H9 (cell line): Measurements from ENCODE around the gene BSG. TPM values are rescaled to one million over a fixed set of nuclear protein-coding genes. Genes with fewer than 3 reads are reported as not detected.

ENCODE experiments used
- DNase-seq: peaks from one replicate; pipeline ENCODE4 v3.0.0-alpha.2; 2017
- H2AFZ ChIP-seq: one replicate; pipeline ENCODE4 v1.6.1; 2013; ENCODE audit warnings: mild to moderate bottlenecking, low read length, control low read depth, moderate library complexity
- H2AK5ac ChIP-seq: 2 replicates; pipeline ENCODE4 v1.6.1; 2013; ENCODE audit warnings: low read length, control low read depth, mixed read lengths; ENCODE audit not compliant: insufficient read length
- H2BK120ac ChIP-seq: one replicate; pipeline ENCODE4 v1.6.1; 2013; ENCODE audit warnings: low read depth, mild to moderate bottlenecking, low read length, control low read depth, inconsistent platforms; ENCODE audit not compliant: poor library complexity, severe bottlenecking
- H2BK12ac ChIP-seq: 2 replicates; pipeline ENCODE4 v1.6.1; 2013; ENCODE audit warnings: low read length, control low read depth, mixed read lengths, low read depth; ENCODE audit not compliant: insufficient read length
- H2BK15ac ChIP-seq: 2 replicates; pipeline ENCODE4 v1.6.1; 2013; ENCODE audit warnings: low read depth, low read length, control low read depth
- H2BK20ac ChIP-seq: one replicate; pipeline ENCODE4 v1.6.1; 2013; ENCODE audit warnings: low read depth, mild to moderate bottlenecking, low read length, control low read depth, inconsistent platforms; ENCODE audit not compliant: poor library complexity, severe bottlenecking
- H2BK5ac ChIP-seq: 2 replicates; pipeline ENCODE4 v1.6.1; 2013; ENCODE audit warnings: low read length, control low read depth, mixed read lengths; ENCODE audit not compliant: insufficient read length
- H3K14ac ChIP-seq: 2 replicates; pipeline ENCODE4 v1.6.1; 2013; ENCODE audit warnings: low read length, control low read depth; ENCODE audit not compliant: insufficient read depth
- H3K18ac ChIP-seq: 2 replicates; pipeline ENCODE4 v1.6.1; 2013; ENCODE audit warnings: low read depth, mild to moderate bottlenecking, mixed read lengths, low read length, control low read depth; ENCODE audit not compliant: insufficient read length
- H3K23ac ChIP-seq: 2 replicates; pipeline ENCODE4 v1.6.1; 2013; ENCODE audit warnings: low read length, control low read depth, mixed read lengths, low read depth; ENCODE audit not compliant: insufficient read length
- H3K23me2 ChIP-seq: 2 replicates; pipeline ENCODE4 v1.6.1; 2013; ENCODE audit warnings: low read depth, mild to moderate bottlenecking, mixed read lengths, low read length, control low read depth; ENCODE audit not compliant: insufficient read length, poor library complexity, severe bottlenecking
- H3K27ac ChIP-seq: 2 replicates; pipeline ENCODE4 v1.5.1; 2013; ENCODE audit warnings: low read length, control low read depth, mixed read lengths, low read depth; ENCODE audit not compliant: insufficient read length
- H3K27me3 ChIP-seq: 2 replicates; pipeline ENCODE4 v1.6.1; 2013; ENCODE audit warnings: low read length, control low read depth, inconsistent platforms; ENCODE audit not compliant: insufficient read depth
- H3K4ac ChIP-seq: 2 replicates; pipeline ENCODE4 v1.6.1; 2013; ENCODE audit warnings: low read depth, mild to moderate bottlenecking, control low read depth, inconsistent platforms, low read length, moderate library complexity
- H3K4me1 ChIP-seq: 2 replicates; pipeline ENCODE4 v1.6.1; 2013; ENCODE audit warnings: low read length, control low read depth, inconsistent platforms; ENCODE audit not compliant: insufficient read depth
- H3K4me2 ChIP-seq: 2 replicates; pipeline ENCODE4 v1.6.1; 2013; ENCODE audit warnings: low read length, control low read depth, mixed read lengths; ENCODE audit not compliant: insufficient read length, insufficient read depth
- H3K56ac ChIP-seq: 2 replicates; pipeline ENCODE4 v1.6.1; 2013; ENCODE audit warnings: low read depth, mild to moderate bottlenecking, mixed read lengths, low read length, control low read depth; ENCODE audit not compliant: insufficient read length
- H3K79me1 ChIP-seq: 2 replicates; pipeline ENCODE4 v1.6.1; 2013; ENCODE audit warnings: low read depth, mild to moderate bottlenecking, moderate library complexity, low read length, control low read depth, inconsistent platforms; ENCODE audit not compliant: insufficient read depth, poor library complexity, severe bottlenecking
- H3K79me2 ChIP-seq: 2 replicates; pipeline ENCODE4 v1.6.1; 2013; ENCODE audit warnings: low read length, control low read depth, inconsistent platforms; ENCODE audit not compliant: insufficient read depth
- H3K9ac ChIP-seq: 2 replicates; pipeline ENCODE4 v1.6.1; 2013; ENCODE audit warnings: low read length, control low read depth, mixed read lengths; ENCODE audit not compliant: insufficient read length; ENCODE audit errors: extremely low read depth
- H3K9me3 ChIP-seq: one replicate; pipeline ENCODE4 v1.6.1; 2013; ENCODE audit warnings: low read depth, low read length, inconsistent platforms; ENCODE audit not compliant: control insufficient read depth
- H3T11ph ChIP-seq: one replicate; pipeline ENCODE4 v1.6.1; 2013; ENCODE audit warnings: mild to moderate bottlenecking, low read length, control low read depth, inconsistent platforms
- H4K20me1 ChIP-seq: one replicate; pipeline ENCODE4 v1.6.1; 2013; ENCODE audit not compliant: control insufficient read depth, insufficient read length, insufficient read depth
- H4K5ac ChIP-seq: 2 replicates; pipeline ENCODE4 v1.6.1; 2013; ENCODE audit warnings: low read depth, mild to moderate bottlenecking, mixed read lengths, low read length, control low read depth; ENCODE audit not compliant: insufficient read length
- H4K8ac ChIP-seq: replicated peaks from 2 replicates; pipeline ENCODE4 v1.6.1; 2013; ENCODE audit warnings: low read length, control low read depth, mixed read lengths, low read depth; ENCODE audit not compliant: insufficient read length
- H4K91ac ChIP-seq: 2 replicates; pipeline ENCODE4 v1.6.1; 2013; ENCODE audit warnings: low read depth, mild to moderate bottlenecking, moderate library complexity, mixed read lengths, low read length, control low read depth; ENCODE audit not compliant: insufficient read length
- H3K27ac Mint-ChIP-seq, 3 experiments: 2 replicates in 2 of 3; 3 replicates in 1 of 3; pipeline ENCODE4 v1.8.0; 2020 to 2021; ENCODE audit warnings: mixed read lengths in 3 of 3, mild to moderate bottlenecking in 1 of 3, moderate library complexity in 1 of 3
- H3K27me3 Mint-ChIP-seq: 2 replicates; pipeline ENCODE4 v1.8.0; 2021; ENCODE audit warnings: low read depth, mild to moderate bottlenecking, moderate library complexity, mixed read lengths
- H3K36me3 Mint-ChIP-seq, 3 experiments: 2 replicates in 2 of 3; 3 replicates in 1 of 3; pipeline ENCODE4 v1.8.0; 2020 to 2021; ENCODE audit warnings: low read depth in 3 of 3, mixed read lengths in 3 of 3; ENCODE audit not compliant: insufficient read depth in 1 of 3
- H3K4me1 Mint-ChIP-seq, 2 experiments: 2 replicates each; pipeline ENCODE4 v1.8.0; 2020; ENCODE audit warnings: mixed read lengths in 2 of 2
- H3K4me3 Mint-ChIP-seq, 2 experiments: 2 replicates in 1 of 2; 3 replicates in 1 of 2; pipeline ENCODE4 v1.8.0; 2020 to 2021; ENCODE audit warnings: mild to moderate bottlenecking in 2 of 2, mixed read lengths in 2 of 2, moderate library complexity in 1 of 2
- H3K9me3 Mint-ChIP-seq, 2 experiments: 2 replicates in 1 of 2; 3 replicates in 1 of 2; pipeline ENCODE4 v1.8.0; 2020; ENCODE audit warnings: mild to moderate bottlenecking in 2 of 2, mixed read lengths in 2 of 2, moderate library complexity in 1 of 2
- CTCF ChIP-seq: fragments of 200-600 bp; sonication (generic); conservative IDR thresholded peaks from 3 replicates; pipeline ENCODE4 v1.8.0; 2021; ENCODE audit warnings: antibody characterized with exemption, mild to moderate bottlenecking
- WGBS: extraction: QIAGEN DNeasy Blood & Tissue Kit; methylation state at CpG from one replicate; pipeline ENCODE4 v1.1.7; 2013; ENCODE audit warnings: missing lambda C conversion rate, low lambda C conversion rate, mixed read lengths; ENCODE audit not compliant: insufficient read length; ENCODE audit errors: extremely low coverage; 5-methylcytosine and 5-hydroxymethylcytosine counted together
- total RNA-seq: library from RNA; stranded (reverse); gene quantifications from 2 replicates; pipeline ENCODE4 v1.2.1, GENCODE V29; 2021

Gene BSG
- total RNA-seq, 1 experiment from 2014 or later: 715 TPM

- Histone ChIP-seq H2BK12ac (no peak overlapping the region), H3K56ac (no peak overlapping the region), H3K27me3 (no peaks in the 10 kb centered on the region; the same call in 1 of the 2 replicates), H3K14ac (no peak overlapping the region), H3K27ac (no peak overlapping the region), H3K23me2 (no peaks in the 10 kb centered on the region), H3K79me1 (peaks cover 3% of the 10 kb centered on the region), H3K9me3 (no peaks in the 10 kb centered on the region), H2BK5ac (no peak overlapping the region), H3K79me2 (peaks cover under 1% of the 10 kb centered on the region; the same call in 1 of the 2 replicates), H3K9ac (no peak overlapping the region), H2BK15ac (no peak overlapping the region), H4K20me1 (no peaks in the 10 kb centered on the region), H3T11ph (no peak overlapping the region), H3K18ac (no peak overlapping the region), H2BK120ac (no peak overlapping the region), H2AK5ac (no peak overlapping the region), H3K4me1 (no peaks in the 10 kb centered on the region), H2BK20ac (no peak overlapping the region), H3K23ac (no peak overlapping the region), H4K8ac (no peak overlapping the region), H2AFZ (no peak overlapping the region), H3K4me2 (no peak overlapping the region), H4K5ac (no peak overlapping the region), H3K4ac (no peak overlapping the region), H4K91ac (no peak overlapping the region)
- no peak for DNase-seq
- Mint-ChIP-seq H3K9me3 (no peaks in the 10 kb centered on the region), H3K27ac (peak overlapping the region in 1 of 3 experiments; percentile 86; a peak in 2 of 7 replicates), H3K36me3 (peaks cover under 1 to 22% (median 21%) of the 10 kb centered on the region in 3 experiments; a peak in 5 of 7 replicates), H3K4me1 (peaks cover 4 to 9% of the 10 kb centered on the region in 2 experiments), H3K4me3 (no peak overlapping the region), H3K27me3 (peaks cover 5% of the 10 kb centered on the region)
- no CpG with 5 or more reads among the region's 27 CpGs for WGBS
- TF ChIP-seq CTCF: no peak
These were observed 11.0 kb downstream of the BSG start for GRCh38 chr19:583198-583967.
